Measurements from ENCODE around the gene PCID2.

The PCID2 gene

DNA sequence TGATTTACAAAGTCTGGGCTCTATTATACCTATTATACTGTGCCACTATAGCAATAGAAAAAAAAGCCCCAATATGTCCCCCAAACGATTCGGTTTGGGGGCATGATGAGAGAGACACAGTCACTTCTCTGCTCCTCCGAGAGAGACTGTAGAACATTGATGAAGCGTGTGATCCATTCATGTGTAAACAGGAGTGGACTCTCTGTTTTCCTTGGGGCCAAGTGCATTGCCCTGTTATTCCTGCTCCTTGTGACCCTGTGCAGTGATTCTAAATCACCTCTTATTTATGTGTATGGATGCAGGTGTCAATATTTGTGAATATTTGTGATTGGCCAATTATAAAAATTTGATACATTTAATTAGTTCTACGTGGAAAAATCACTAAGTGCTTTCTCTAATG lies 68.9 kb downstream of the PCID2 start:
- TF ChIP-seq, protein P1, sequence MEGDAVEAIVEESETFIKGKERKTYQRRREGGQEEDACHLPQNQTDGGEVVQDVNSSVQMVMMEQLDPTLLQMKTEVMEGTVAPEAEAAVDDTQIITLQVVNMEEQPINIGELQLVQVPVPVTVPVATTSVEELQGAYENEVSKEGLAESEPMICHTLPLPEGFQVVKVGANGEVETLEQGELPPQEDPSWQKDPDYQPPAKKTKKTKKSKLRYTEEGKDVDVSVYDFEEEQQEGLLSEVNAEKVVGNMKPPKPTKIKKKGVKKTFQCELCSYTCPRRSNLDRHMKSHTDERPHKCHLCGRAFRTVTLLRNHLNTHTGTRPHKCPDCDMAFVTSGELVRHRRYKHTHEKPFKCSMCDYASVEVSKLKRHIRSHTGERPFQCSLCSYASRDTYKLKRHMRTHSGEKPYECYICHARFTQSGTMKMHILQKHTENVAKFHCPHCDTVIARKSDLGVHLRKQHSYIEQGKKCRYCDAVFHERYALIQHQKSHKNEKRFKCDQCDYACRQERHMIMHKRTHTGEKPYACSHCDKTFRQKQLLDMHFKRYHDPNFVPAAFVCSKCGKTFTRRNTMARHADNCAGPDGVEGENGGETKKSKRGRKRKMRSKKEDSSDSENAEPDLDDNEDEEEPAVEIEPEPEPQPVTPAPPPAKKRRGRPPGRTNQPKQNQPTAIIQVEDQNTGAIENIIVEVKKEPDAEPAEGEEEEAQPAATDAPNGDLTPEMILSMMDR (IDR thresholded peaks at IDR 0.05; ENCODE audit: borderline replicate concordance, insufficient read depth, low read depth, low read length): no peak
- no peak overlapping the region for H3K4me3 ChIP-seq (ENCODE audit: low read depth, low read length)

DNA sequence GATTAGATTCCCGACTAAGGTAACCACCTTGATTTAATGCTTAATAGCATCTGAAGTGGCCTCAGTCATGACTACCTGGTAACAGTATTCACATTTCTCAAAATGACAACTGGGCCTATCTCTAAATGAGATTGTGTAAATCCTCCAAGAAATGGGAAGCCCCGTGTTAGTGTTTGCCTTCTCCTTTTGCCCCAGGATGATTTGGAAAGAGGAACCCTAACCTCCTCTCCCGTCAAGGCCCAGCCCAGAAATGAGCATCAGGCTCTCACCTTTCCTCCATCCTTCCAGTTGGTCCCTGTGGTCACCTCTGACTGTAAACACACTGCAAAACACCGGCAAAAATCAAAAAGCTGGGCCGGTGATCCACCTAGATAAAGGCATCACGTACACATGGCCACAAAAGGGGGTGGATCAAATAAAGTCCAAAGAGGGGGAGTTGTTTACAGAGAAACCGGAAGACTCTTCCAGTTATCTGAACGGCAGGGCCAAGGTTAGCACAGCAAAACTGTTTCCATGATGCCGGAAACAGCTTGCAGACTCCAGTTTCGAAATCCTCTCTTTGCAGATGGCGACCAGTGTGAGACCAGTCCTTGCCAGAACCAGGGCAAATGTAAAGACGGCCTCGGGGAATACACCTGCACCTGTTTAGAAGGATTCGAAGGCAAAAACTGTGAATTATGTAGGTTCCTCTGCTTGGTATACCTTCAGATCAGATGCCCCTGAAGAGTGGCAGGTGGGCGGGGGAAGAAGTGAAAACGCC lies 69.5 kb downstream of the PCID2 start:
- TF ChIP-seq, protein P1 (IDR thresholded peaks at IDR 0.05; ENCODE audit: borderline replicate concordance, insufficient read depth, low read depth, low read length): no peak
- no peak overlapping the region for H3K4me3 ChIP-seq (ENCODE audit: low read depth, low read length)

DNA sequence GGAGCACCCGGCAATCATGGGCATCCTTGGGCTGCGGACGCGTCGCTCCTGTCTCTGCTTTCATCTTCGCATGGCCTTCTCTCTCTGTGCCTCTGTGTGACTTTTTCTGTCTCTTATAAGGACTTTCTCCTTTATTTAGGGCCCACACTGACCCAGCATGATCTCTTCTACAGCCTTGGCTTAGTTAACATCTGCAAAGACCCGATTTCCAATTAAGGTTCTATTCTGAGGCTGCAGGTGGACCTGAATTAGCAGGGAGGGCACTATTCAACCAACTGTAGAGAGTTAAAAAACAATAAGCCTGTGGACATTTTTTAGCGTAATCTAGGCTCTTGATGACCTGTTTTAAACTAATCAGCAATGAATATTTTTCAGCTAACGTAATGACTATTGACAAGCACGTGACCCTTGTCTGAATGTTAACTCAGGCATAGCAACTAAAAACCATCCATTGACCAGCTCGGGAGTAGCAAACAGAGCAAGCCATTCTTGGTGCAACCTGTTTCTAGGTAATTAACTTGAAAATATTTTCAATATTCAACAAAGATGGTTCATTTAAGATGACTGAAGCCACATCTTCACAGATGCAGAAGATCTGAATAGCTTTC lies 70.7 kb downstream of the PCID2 start:
- TF ChIP-seq, protein P1 (IDR thresholded peaks at IDR 0.05; ENCODE audit: borderline replicate concordance, insufficient read depth, low read depth, low read length): no peak
- no peak overlapping the region for H3K4me3 ChIP-seq (ENCODE audit: low read depth, low read length)

DNA sequence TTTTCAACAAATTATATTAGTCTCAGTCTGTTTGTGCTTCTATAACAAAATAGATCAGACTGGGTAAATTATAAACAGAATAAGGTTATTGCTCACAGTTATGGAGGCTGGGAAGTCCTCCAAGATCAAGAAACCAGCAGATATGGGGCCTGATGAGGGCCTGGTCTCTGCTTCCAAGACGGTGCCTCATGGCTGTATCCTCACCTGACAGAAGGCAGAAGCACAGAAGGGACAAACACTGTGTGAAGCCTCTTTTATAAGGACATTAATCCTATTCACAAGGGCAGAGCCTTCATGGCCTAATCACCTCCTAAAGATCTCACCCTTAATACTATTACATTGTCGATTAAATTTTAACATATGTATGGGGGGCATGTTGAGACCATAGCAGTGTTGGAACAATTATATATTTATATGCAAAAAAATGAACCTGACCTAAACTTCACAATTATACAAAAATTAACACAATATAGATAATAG lies 73.1 kb downstream of the PCID2 start:
- TF ChIP-seq, protein P1 (IDR thresholded peaks at IDR 0.05; ENCODE audit: borderline replicate concordance, insufficient read depth, low read depth, low read length): no peak
- H3K4me3 ChIP-seq (ENCODE audit: low read depth, low read length): no peak overlapping the region

DNA sequence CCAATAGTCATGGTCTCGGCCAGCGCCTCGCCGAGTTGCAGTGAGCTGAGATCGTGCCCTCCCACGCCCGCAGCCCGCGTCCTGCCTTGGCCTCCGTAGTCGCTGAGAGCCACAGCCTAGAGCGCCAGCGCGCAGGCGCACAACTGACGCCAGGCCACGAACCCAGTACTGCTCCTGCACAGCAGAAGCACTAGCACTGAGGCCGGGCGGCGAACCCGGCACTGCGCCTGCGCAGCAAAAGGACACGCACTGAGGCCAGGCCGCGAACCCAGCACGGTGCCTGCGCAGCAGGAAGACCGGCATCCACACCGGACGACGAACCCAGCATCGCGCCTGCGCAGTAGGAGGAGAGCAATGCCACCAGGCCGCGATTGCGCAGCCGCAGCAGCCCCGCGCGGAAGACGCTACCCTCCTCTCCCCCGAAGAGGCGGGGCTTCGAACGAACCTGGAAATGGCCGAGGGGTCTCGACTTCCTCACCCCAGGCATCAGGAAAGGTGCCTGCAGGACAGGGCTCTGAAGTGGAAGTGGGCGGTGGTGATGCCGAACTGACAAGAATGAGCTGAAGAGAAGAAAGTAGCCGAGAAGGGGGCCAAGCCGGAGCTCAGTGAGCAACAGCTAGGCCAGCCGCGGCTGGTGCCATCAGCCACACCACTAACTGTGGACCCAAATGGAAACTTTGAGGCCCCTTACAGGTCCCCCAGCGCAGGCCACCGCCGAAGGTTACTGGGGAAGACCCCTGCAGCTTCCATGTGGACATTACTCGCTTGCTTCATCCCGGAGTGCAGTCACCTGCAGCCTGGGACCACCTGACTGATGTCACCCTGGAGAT lies 78.3 kb downstream of the PCID2 start:
- TF ChIP-seq, protein P1 (IDR thresholded peaks at IDR 0.05; ENCODE audit: borderline replicate concordance, insufficient read depth, low read depth, low read length): no peak
- no peak overlapping the region for H3K4me3 ChIP-seq (ENCODE audit: low read depth, low read length)

DNA sequence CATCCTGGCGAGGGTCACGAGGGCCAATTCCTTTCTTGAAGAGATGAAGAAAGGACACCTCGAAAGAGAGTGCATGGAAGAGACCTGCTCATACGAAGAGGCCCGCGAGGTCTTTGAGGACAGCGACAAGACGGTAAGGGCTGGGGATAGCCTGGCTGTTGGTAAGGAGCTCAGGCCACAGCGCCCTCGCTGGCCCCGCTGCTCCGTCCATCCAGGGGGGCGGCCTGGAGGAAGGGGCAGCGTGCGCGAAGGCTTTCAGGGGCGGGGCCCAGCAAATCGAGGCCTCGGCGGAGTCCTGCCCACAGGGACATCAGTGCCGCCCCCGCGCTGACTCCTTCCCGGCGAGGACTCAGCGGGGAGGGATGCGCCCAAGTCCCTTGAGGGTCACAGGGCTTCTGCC lies 79.0 kb downstream of the PCID2 start:
- TF ChIP-seq, protein P1 (IDR thresholded peaks at IDR 0.05; ENCODE audit: borderline replicate concordance, insufficient read depth, low read depth, low read length): no peak
- no peak overlapping the region for H3K4me3 ChIP-seq (ENCODE audit: low read depth, low read length)

Measured in GM12875 (cell line).